Liver (tissue), 9 donors: ENCODE measurements around the gene GPR75. TPM values are rescaled to one million over a fixed set of nuclear protein-coding genes. Genes with fewer than 3 reads are reported as not detected.

ENCODE experiments used
- DNase-seq: peaks from one replicate; pipeline ENCODE4 v3.0.0-alpha.2; 2017; ENCODE audit warnings: low spot score
- H3K27ac ChIP-seq, 2 donors: one replicate each; pipeline ENCODE4 v1.7.0; 2013; ENCODE audit warnings: inconsistent platforms in 2 of 2, low read length in 2 of 2, control low read depth in 1 of 2, low read depth in 1 of 2, mild to moderate bottlenecking in 1 of 2
- H3K27me3 ChIP-seq, 4 donors: one replicate each; pipeline versions ENCODE4 v1.6.1 to v1.7.0; 2013; ENCODE audit warnings: low read length in 3 of 4, inconsistent platforms in 1 of 4, mild to moderate bottlenecking in 1 of 4, moderate library complexity in 1 of 4; ENCODE audit not compliant: control insufficient read depth in 4 of 4, insufficient read depth in 4 of 4
- H3K36me3 ChIP-seq, 4 donors: one replicate each; pipeline versions ENCODE4 v1.6.1 to v1.7.0; 2013; ENCODE audit warnings: low read length in 3 of 4, mild to moderate bottlenecking in 3 of 4, low read depth in 1 of 4, moderate library complexity in 1 of 4; ENCODE audit not compliant: control insufficient read depth in 4 of 4, insufficient read depth in 3 of 4
- H3K4me1 ChIP-seq, 4 donors: one replicate each; pipeline versions ENCODE4 v1.6.1 to v1.7.0; 2013; ENCODE audit warnings: low read length in 3 of 4, mild to moderate bottlenecking in 3 of 4, moderate library complexity in 1 of 4; ENCODE audit not compliant: control insufficient read depth in 4 of 4, insufficient read depth in 4 of 4
- H3K4me3 ChIP-seq, 3 donors: one replicate each; pipeline versions ENCODE4 v1.6.1 to v1.7.0; 2013; ENCODE audit warnings: low read length in 3 of 3, control low read depth in 1 of 3, low read depth in 1 of 3, mild to moderate bottlenecking in 1 of 3
- H3K9ac ChIP-seq, 2 donors: one replicate each; pipeline ENCODE4 v1.7.0; 2013; ENCODE audit warnings: low read length in 2 of 2, mild to moderate bottlenecking in 2 of 2, moderate library complexity in 2 of 2, control low read depth in 1 of 2, low read depth in 1 of 2
- H3K9me3 ChIP-seq, 4 donors: one replicate each; pipeline versions ENCODE4 v1.6.1 to v1.7.0; 2013; ENCODE audit warnings: low read length in 3 of 4; ENCODE audit not compliant: control insufficient read depth in 4 of 4
- ATF3 ChIP-seq: IDR thresholded peaks from 2 replicates; pipeline ENCODE4 v1.6.1; 2016; ENCODE audit warnings: antibody characterized with exemption
- GABPA ChIP-seq, 2 donors: IDR thresholded peaks in 1 of 2; conservative IDR thresholded peaks in 1 of 2; 2 replicates each; pipeline ENCODE4 v1.6.1; 2016; ENCODE audit warnings: antibody characterized with exemption in 2 of 2, mild to moderate bottlenecking in 1 of 2, moderate library complexity in 1 of 2
- HNF4A ChIP-seq, 2 donors: conservative IDR thresholded peaks; 2 replicates each; pipeline ENCODE4 v1.6.1; 2016; ENCODE audit warnings: antibody characterized with exemption in 2 of 2, mild to moderate bottlenecking in 2 of 2
- JUND ChIP-seq, 2 donors: IDR thresholded peaks; 2 replicates each; pipeline ENCODE4 v1.6.1; 2016; ENCODE audit warnings: antibody characterized with exemption in 2 of 2
- MAX ChIP-seq: IDR thresholded peaks from 2 replicates; pipeline ENCODE4 v1.6.1; 2016; ENCODE audit warnings: antibody characterized with exemption
- NR2F2 ChIP-seq: IDR thresholded peaks from 2 replicates; pipeline ENCODE4 v1.6.1; 2016; ENCODE audit warnings: antibody characterized with exemption
- RAD21 ChIP-seq, 2 donors: IDR thresholded peaks; 2 replicates each; pipeline ENCODE4 v1.6.1; 2016; ENCODE audit warnings: antibody characterized with exemption in 2 of 2, mild to moderate bottlenecking in 2 of 2
- RXRA ChIP-seq, 2 donors: IDR thresholded peaks; 2 replicates each; pipeline ENCODE4 v1.6.1; 2017 to 2018; ENCODE audit warnings: antibody characterized with exemption in 2 of 2, mild to moderate bottlenecking in 1 of 2
- SP1 ChIP-seq: IDR thresholded peaks from 2 replicates; pipeline ENCODE4 v1.6.1; 2018; ENCODE audit warnings: antibody characterized with exemption, mild to moderate bottlenecking
- TAF1 ChIP-seq: conservative IDR thresholded peaks from 2 replicates; pipeline ENCODE4 v1.6.1; 2016; ENCODE audit warnings: antibody characterized with exemption, mild to moderate bottlenecking
- YY1 ChIP-seq: IDR thresholded peaks from 2 replicates; pipeline ENCODE4 v1.6.1; 2016; ENCODE audit warnings: antibody characterized with exemption, mild to moderate bottlenecking
- WGBS: extraction: QIAGEN DNeasy Blood & Tissue Kit; methylation state at CpG from one replicate; pipeline ENCODE4 v1.1.7; 2013; 5-methylcytosine and 5-hydroxymethylcytosine counted together
- polyA plus RNA-seq, 2 donors: library from polyadenylated mRNA; stranded (reverse) in 1 of 2; unstranded in 1 of 2; fragments of 200-250 nt in 1 of 2; fragments of >200 nt in 1 of 2; fragmentation: Nextera tagmentation in 1 of 2; extraction: Ambion mirVana in 1 of 2; gene quantifications; one replicate each; pipeline versions ENCODE4 v1.2.1 to v1.2.3, GENCODE V29; 2013 to 2015
- total RNA-seq, 2 donors: library from RNA; depleted of rRNA; stranded (reverse); fragments of >200 nt; gene quantifications; one replicate each; pipeline ENCODE4 v1.2.3, GENCODE V29; 2014
- TF ChIP-seq, protein P1 (sequence below): IDR thresholded peaks from 2 replicates; pipeline ENCODE4 v1.6.1; 2016; ENCODE audit warnings: antibody characterized with exemption, mild to moderate bottlenecking
- TF ChIP-seq, protein P2 (sequence below): IDR thresholded peaks from 2 replicates; pipeline ENCODE4 v1.6.1; 2016; ENCODE audit warnings: antibody characterized with exemption
- donor health status: healthy.
- donor health status: healthy.
- donor health status: healthy.
- donor health status: healthy.
- donor health status: healthy.

Gene GPR75
- total and polyA plus RNA-seq, 4 donors = 0.21 to 5.4 (median 1.4) TPM

DNA sequence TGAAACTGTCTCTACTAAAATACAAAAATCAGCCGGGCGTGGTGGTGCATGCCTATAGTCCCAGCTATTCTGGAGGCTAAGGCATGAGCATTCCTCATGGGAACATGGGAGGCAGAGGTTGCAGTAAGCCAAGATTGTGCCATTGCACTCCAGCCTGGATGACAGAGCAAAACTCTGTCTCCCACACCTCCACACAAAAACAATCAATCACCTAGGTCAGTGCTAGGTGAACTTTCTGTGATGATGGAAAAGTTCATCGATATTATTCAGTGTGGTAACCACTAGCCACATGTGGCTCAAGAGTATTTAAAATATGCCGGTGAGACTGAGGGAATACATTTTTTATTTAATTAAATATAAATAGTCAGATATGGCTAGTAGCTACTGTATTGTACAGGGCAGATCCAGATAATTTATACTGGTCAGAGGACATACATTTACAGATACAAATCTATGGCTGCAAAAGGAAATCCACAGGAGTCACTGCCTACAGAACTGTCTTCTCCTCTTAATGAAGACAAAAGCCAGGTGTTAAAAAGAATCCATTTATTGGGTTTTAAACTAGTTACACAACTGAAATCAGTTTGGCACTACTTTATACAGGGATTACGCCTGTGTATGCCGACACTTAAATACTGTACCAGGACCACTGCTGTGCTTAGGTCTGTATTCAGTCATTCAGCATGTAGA is 3.9 kb upstream of the GPR75 start:
- no peak overlapping the region for H3K9ac ChIP-seq
- H3K4me3 ChIP-seq = no peak overlapping the region
- no peak for TF ChIP-seq RAD21 (IDR thresholded peaks at IDR 0.05)
- no peak for TF ChIP-seq GABPA (IDR thresholded peaks at IDR 0.05 in 1 of 2, conservative IDR thresholded peaks at IDR 0.05 in 1 of 2)
- no peak for TF ChIP-seq NR2F2
- TF ChIP-seq MAX = no peak
- TF ChIP-seq SP1 = peak; percentile 38
- peak; percentile 16 to 59 for TF ChIP-seq HNF4A (conservative IDR thresholded peaks at IDR 0.05)
- peak; percentile 60 to 79 for TF ChIP-seq RXRA (IDR thresholded peaks at IDR 0.05)
- no peak for TF ChIP-seq ATF3
- peak; percentile 45 for TF ChIP-seq YY1
- TF ChIP-seq, protein P1, sequence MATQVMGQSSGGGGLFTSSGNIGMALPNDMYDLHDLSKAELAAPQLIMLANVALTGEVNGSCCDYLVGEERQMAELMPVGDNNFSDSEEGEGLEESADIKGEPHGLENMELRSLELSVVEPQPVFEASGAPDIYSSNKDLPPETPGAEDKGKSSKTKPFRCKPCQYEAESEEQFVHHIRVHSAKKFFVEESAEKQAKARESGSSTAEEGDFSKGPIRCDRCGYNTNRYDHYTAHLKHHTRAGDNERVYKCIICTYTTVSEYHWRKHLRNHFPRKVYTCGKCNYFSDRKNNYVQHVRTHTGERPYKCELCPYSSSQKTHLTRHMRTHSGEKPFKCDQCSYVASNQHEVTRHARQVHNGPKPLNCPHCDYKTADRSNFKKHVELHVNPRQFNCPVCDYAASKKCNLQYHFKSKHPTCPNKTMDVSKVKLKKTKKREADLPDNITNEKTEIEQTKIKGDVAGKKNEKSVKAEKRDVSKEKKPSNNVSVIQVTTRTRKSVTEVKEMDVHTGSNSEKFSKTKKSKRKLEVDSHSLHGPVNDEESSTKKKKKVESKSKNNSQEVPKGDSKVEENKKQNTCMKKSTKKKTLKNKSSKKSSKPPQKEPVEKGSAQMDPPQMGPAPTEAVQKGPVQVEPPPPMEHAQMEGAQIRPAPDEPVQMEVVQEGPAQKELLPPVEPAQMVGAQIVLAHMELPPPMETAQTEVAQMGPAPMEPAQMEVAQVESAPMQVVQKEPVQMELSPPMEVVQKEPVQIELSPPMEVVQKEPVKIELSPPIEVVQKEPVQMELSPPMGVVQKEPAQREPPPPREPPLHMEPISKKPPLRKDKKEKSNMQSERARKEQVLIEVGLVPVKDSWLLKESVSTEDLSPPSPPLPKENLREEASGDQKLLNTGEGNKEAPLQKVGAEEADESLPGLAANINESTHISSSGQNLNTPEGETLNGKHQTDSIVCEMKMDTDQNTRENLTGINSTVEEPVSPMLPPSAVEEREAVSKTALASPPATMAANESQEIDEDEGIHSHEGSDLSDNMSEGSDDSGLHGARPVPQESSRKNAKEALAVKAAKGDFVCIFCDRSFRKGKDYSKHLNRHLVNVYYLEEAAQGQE = no peak
- DNase-seq = no peak
- H3K27ac ChIP-seq = no peak overlapping the region
- 81% methylated on average over 6 of the region's 6 CpGs for WGBS
- H3K4me1 ChIP-seq = peaks cover 3 to 20% (median 7%) of the 10 kb centered on the region in 4 donors
- H3K36me3 ChIP-seq = peaks cover 6 to 18% (median 14%) of the 10 kb centered on the region in 4 donors
- no peaks in the 10 kb centered on the region for H3K9me3 ChIP-seq
- no peaks in the 10 kb centered on the region for H3K27me3 ChIP-seq

- Histone ChIP-seq H3K27me3 (no peaks in the 10 kb centered on the region), H3K4me1 (peaks cover 4 to 21% (median 9%) of the 10 kb centered on the region in 4 donors), H3K9ac (no peak overlapping the region), H3K9me3 (no peaks in the 10 kb centered on the region), H3K36me3 (peaks cover 3 to 18% (median 11%) of the 10 kb centered on the region in 4 donors), H3K27ac (no peak overlapping the region), H3K4me3 (no peak overlapping the region)
- no peak for TF ChIP-seq YY1
- TF ChIP-seq HNF4A (conservative IDR thresholded peaks at IDR 0.05) = no peak
- TF ChIP-seq TAF1 = no peak
- TF ChIP-seq, protein P2, sequence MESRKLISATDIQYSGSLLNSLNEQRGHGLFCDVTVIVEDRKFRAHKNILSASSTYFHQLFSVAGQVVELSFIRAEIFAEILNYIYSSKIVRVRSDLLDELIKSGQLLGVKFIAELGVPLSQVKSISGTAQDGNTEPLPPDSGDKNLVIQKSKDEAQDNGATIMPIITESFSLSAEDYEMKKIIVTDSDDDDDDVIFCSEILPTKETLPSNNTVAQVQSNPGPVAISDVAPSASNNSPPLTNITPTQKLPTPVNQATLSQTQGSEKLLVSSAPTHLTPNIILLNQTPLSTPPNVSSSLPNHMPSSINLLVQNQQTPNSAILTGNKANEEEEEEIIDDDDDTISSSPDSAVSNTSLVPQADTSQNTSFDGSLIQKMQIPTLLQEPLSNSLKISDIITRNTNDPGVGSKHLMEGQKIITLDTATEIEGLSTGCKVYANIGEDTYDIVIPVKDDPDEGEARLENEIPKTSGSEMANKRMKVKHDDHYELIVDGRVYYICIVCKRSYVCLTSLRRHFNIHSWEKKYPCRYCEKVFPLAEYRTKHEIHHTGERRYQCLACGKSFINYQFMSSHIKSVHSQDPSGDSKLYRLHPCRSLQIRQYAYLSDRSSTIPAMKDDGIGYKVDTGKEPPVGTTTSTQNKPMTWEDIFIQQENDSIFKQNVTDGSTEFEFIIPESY = no peak
- TF ChIP-seq, protein P1 = no peak
- no peak for TF ChIP-seq JUND (IDR thresholded peaks at IDR 0.05)
- WGBS = 96% methylated on average over 5 of the region's 5 CpGs
- no peak for DNase-seq
These were observed 2.1 kb upstream of the GPR75 start for GRCh38 chr2:53861824-53862223.
